GM18520 (cell line): ENCODE measurements around the gene AURKAIP1.
A peak's percentile ranks its signal among the peaks of the same experiment; 100 is the strongest.

Experiments used
- ATAC-seq: cut with Tn5 transposase; IDR thresholded peaks from one replicate; pipeline ENCODE4 v1.9.1; 2021; ENCODE audit not compliant: unreplicated experiment

The AURKAIP1 gene

GRCh38 chr1:1335283-1335682, 39.7 kb downstream of the AURKAIP1 start:
- no peak for ATAC-seq

DNA sequence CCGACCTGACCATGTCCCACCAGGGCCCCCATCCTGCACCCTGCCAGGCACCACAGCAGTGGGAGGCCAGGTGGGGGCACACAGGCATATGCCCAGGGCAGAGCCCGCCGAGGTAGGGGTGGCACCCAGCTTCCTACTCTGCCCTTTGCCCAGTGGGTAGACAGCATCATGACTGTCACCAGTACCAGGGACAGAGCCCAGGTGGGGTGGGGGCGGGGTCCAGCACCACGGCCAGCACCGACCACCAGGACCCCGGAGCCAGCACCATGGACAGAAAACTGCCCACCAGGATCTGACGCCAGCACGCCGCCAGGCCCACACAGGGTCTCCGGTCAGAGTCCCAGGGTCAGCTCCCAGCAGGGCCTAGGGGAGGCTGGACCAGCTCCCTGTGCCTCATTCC, 40.2 kb downstream of the AURKAIP1 start:
- ATAC-seq, result no peak

DNA sequence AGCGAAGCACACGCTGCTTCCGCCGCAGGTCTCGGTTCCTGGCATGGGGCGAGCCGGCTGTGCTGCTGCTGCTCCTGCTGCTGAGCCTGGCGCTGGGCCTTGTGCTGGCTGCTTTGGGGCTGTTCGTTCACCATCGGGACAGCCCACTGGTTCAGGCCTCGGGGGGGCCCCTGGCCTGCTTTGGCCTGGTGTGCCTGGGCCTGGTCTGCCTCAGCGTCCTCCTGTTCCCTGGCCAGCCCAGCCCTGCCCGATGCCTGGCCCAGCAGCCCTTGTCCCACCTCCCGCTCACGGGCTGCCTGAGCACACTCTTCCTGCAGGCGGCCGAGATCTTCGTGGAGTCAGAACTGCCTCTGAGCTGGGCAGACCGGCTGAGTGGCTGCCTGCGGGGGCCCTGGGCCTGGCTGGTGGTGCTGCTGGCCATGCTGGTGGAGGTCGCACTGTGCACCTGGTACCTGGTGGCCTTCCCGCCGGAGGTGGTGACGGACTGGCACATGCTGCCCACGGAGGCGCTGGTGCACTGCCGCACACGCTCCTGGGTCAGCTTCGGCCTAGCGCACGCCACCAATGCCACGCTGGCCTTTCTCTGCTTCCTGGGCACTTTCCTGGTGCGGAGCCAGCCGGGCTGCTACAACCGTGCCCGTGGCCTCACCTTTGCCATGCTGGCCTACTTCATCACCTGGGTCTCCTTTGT, 41.3 kb downstream of the AURKAIP1 start:
- ATAC-seq, result no peak

DNA sequence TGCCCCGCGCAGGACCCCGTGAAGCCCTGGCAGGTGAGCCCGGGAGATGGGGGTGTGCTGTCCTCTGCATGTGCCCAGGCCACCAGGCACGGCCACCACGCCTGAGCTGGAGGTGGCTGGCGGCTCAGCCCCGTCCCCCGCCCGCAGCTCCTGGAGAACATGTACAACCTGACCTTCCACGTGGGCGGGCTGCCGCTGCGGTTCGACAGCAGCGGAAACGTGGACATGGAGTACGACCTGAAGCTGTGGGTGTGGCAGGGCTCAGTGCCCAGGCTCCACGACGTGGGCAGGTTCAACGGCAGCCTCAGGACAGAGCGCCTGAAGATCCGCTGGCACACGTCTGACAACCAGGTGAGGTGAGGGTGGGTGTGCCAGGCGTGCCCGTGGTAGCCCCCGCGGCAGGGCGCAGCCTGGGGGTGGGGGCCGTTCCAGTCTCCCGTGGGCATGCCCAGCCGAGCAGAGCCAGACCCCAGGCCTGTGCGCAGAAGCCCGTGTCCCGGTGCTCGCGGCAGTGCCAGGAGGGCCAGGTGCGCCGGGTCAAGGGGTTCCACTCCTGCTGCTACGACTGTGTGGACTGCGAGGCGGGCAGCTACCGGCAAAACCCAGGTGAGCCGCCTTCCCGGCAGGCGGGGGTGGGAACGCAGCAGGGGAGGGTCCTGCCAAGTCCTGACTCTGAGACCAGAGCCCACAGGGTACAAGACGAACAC, 42.1 kb downstream of the AURKAIP1 start:
- ATAC-seq, result no peak

GRCh38 chr1:1332031-1332755, 42.8 kb downstream of the AURKAIP1 start:
- ATAC-seq, result no peak

DNA sequence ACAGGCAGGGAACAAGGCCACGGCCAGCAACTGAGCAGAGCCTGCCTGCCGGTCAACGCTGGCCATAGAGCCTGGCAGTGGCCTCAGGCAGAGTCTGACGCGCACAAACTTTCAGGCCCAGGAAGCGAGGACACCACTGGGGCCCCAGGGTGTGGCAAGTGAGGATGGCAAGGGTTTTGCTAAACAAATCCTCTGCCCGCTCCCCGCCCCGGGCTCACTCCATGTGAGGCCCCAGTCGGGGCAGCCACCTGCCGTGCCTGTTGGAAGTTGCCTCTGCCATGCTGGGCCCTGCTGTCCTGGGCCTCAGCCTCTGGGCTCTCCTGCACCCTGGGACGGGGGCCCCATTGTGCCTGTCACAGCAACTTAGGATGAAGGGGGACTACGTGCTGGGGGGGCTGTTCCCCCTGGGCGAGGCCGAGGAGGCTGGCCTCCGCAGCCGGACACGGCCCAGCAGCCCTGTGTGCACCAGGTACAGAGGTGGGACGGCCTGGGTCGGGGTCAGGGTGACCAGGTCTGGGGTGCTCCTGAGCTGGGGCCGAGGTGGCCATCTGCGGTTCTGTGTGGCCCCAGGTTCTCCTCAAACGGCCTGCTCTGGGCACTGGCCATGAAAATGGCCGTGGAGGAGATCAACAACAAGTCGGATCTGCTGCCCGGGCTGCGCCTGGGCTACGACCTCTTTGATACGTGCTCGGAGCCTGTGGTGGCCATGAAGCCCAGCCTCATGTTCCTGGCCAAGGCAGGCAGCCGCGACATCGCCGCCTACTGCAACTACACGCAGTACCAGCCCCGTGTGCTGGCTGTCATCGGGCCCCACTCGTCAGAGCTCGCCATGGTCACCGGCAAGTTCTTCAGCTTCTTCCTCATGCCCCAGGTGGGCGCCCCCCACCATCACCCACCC, 43.7 kb downstream of the AURKAIP1 start, which contains the start of gene TAS1R3:
Gene TAS1R3 (plus strand): TSS at position 213 of the 898 bp plus-strand sequence. CDS start 66 bp downstream, at position 279.
- ATAC-seq, result no peak

DNA sequence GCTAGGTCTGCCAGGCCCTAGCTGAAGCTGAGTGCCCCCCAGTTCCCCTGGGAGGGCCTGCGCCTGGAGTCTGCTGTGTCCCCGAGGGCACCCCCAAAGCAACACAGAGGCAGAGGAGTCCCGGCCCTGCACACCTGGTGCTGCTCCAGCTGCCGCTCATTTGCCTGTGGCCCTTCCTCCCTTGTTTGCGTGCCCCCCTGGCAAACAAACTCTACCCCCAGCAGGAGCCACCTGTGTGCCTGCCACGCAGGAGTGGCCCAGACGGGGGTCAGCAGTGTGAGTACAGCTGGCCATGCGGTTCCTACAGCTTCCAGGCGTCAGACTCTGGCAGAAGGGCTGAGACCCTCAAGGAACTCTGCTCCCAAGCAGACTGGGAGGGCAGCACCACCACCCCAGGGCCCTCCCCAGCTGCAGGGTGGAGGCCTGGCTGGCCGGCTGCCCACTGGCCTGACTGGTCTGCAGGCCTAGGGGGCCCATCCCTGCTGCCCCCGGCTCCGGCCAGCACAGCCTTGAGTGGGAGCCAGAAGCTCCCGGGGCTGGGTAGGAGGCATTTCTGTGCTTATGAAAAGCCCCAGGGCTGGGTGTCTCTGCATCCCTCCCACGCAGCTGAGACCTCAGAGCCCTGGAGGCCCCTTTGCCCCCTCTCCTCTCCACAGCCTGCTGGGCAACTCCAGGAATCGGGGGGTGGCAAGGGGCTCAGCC, 44.5 kb downstream of the AURKAIP1 start:
- no peak for ATAC-seq

DNA sequence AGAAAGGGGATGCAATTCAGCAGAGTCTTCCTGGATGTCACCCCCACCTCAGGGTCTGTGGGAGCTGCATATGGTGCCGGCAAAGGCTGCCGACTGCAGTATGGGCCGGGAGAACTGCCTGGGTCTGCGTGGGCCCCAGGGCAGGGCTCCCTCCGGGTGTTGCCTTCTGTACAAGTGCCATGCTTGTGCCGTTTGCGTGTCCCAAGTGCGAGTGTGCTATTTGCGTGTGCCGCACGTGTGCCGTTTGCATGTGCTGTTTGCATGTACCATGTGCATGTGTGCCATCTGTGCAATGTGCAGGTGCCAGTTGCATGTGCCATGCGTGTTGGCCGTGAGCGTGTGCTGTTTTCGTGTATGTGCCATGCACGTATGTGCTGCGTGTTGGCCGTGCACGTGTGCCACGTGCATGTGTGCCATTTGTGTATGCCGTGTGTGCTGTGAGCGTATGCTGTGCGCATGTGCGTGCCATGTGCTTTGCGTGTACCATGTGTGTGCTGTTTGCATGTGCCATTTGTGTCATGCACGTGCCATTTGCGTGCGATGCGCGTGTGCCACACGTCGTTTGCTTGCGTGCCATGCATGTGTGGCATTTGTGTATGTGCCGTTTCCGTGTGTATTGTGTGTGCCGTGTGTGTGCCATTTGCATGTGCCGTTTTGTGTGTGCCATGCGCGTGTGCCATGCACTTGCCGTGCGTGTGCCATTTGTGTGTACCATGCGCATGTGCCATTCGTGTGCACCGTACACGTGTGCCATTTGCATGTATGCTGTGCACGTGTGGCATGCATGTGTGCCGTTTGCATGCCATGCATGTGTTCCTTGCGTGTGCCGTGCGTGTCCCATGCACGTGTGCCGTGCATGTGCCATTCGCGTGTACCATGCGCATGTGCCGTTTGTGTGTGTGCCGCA, 45.5 kb downstream of the AURKAIP1 start:
- ATAC-seq, result no peak

DNA sequence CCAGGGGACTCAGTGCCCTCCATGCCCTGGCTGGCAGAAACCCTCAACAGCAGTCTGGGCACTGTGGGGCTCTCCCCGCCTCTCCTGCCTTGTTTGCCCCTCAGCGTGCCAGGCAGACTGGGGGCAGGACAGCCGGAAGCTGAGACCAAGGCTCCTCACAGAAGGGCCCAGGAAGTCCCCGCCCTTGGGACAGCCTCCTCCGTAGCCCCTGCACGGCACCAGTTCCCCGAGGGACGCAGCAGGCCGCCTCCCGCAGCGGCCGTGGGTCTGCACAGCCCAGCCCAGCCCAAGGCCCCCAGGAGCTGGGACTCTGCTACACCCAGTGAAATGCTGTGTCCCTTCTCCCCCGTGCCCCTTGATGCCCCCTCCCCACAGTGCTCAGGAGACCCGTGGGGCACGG, 46.8 kb downstream of the AURKAIP1 start:
- ATAC-seq, result no peak

- no peak for ATAC-seq
Measured at GRCh38 chr1:1327291-1327690, 47.7 kb downstream of the AURKAIP1 start.

DNA sequence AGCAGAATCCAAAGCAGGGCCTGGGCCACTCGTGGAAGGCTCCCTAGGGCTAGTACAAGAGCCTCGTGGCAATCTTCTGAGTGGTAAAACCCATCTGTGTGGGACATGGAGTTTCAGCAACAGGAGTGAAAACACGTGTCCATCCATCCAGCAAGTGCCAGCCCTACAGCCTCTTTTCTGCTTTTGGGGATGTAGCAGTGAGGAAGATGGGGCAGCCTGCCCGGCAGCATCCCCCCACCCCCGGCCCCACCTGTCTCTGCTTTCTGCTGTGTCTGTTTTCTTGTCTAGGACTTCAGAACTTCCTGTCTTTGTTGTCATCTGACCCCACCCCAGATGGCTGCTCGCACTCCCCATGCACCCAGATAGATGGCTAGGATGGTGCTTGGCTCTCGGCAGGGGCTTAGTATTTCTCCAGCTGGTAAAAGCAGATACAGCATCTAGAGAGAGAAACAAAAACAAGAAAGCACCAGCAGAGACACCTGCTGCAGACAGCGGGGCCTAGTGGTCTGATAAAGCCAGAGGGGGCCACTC, 48.9 kb downstream of the AURKAIP1 start:
- no peak for ATAC-seq

DNA sequence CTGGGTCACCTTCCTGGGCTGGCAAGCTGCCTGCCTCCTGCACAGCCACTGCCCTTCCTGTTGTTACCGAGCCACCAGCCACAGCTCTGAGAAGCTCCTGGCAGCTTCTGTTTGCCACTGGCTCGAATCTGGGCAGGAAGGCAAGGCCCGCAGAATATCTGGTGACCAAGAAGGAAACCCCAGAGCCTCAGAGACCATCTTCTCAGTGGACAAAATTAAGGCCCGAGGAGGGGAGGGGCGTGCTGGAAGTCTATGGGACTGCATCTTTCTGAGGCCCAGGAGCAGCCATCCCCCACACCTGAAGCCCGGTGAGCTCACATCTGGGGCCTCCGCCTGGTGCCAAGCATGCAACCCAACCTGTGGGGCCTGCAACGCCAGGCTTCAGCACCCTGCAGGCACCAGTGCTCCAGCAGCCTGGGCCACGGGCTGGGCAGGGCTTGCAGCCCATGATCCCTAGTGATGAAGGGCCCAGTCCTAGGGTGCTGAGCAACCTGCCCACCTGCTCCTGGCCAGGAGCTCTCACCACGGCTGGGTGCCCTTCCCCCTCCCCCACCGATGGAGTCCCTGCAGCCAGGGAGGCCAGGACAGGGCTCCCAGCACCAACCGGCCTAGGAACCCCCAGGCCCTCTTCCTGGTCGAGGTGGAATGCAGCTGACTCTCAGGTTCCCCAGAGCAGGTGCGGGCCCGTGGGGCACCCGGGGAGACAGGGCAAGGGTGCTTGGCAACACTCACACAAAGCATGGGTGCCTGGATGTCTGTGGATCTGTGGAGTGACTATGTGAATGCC, 49.5 kb downstream of the AURKAIP1 start:
- no peak for ATAC-seq

- ATAC-seq, result peak; percentile 66
Measured at GRCh38 chr1:1324524-1325287, 50.3 kb downstream of the AURKAIP1 start, which contains the start of the genes CPTP and INTS11. Gene CPTP, plus strand, starts transcription at chr1:1324802. Its CDS starts 2,109 bp downstream, at chr1:1326911. Gene INTS11, minus strand, starts transcription at chr1:1324660. Its CDS starts 52 bp downstream, at chr1:1324608.

- no peak for ATAC-seq
Measured at GRCh38 chr1:1324084-1324523, 50.9 kb downstream of the AURKAIP1 start.
